ENCODE measurements around the gene FEZF2.

DNA sequence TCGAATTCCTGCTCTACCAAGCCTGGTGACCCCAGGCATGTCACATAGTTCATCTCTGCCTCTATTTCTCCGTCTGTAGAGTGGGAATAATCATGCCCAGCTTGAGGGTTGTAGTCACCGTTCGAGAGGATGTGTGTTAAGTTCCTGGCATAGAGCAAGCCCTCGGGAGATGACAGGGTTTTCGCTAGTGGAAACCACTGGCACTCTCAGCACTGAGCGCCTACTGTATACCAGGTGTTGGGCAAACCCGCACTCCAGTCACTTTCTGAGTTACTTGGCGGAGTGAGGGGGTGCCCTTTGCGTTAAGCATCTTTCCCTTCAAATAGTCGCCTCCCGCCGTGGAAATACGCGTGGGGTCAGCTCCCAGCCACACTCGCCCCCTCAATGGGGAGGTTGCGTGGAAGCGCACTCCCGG is 5.1 kb downstream of the FEZF2 start:
- TF ChIP-seq, protein P1, sequence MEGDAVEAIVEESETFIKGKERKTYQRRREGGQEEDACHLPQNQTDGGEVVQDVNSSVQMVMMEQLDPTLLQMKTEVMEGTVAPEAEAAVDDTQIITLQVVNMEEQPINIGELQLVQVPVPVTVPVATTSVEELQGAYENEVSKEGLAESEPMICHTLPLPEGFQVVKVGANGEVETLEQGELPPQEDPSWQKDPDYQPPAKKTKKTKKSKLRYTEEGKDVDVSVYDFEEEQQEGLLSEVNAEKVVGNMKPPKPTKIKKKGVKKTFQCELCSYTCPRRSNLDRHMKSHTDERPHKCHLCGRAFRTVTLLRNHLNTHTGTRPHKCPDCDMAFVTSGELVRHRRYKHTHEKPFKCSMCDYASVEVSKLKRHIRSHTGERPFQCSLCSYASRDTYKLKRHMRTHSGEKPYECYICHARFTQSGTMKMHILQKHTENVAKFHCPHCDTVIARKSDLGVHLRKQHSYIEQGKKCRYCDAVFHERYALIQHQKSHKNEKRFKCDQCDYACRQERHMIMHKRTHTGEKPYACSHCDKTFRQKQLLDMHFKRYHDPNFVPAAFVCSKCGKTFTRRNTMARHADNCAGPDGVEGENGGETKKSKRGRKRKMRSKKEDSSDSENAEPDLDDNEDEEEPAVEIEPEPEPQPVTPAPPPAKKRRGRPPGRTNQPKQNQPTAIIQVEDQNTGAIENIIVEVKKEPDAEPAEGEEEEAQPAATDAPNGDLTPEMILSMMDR (IDR thresholded peaks at IDR 0.05; ENCODE audit: low read length) = no peak
- TF ChIP-seq EZH2 (IDR thresholded peaks at IDR 0.05; ENCODE audit: borderline replicate concordance, low read length) = no peak

All from OCI-LY1 (cell line).